ENCODE results near the gene SPOCK2. TPM values are rescaled to one million over a fixed set of nuclear protein-coding genes. Genes with fewer than 3 reads are reported as not detected.

SPOCK2 gene
- total RNA-seq, 1 experiment from 2014 or later: 1.8 TPM

DNA sequence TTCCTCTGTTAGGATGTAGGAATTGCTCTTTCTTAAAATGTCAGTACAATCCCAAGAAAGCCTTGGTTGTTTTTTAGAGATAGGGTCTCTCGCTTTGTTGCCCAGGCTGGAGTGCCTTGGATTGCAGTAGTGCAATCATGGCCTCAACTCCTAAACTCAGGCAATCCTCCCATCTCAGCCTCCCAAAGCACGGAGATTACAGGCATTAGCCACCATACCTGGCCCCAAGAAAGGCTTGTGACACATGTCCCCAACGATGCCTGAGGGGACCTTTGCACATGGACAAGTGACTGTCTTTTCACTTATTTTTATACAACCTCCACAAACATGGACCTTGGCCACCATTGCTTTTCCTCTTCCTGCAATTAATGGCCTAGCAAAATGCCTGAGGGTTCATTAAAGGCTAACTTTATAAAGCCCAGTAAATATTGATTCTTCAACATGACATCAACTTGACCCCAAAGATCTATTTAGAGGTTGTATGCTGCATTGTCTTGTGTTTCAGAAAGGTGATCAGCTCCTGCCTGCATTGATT lies 10.0 kb upstream of the SPOCK2 start:
- Mint-ChIP-seq H3K27ac (no peak overlapping the region), H3K4me1 (peaks cover 0 to 5% of the 10 kb centered on the region in 2 experiments; a peak in 1 of 4 replicates), H3K36me3 (ENCODE audit: insufficient read depth in 1 of 3, low read depth in 3 of 3) (peaks cover 0 to 25% (median 16%) of the 10 kb centered on the region in 3 experiments; a peak in 5 of 7 replicates), H3K9me3 (no peaks in the 10 kb centered on the region), H3K4me3 (no peak overlapping the region), H3K27me3 (ENCODE audit: low read depth) (no peaks in the 10 kb centered on the region)
- no peaks in the 10 kb centered on the region for H3K9me3 ChIP-seq (ENCODE audit: control insufficient read depth, low read depth, low read length)
- no peak overlapping the region for H4K5ac ChIP-seq (ENCODE audit: insufficient read length, low read depth, low read length)
- H2AFZ ChIP-seq (ENCODE audit: low read length): no peak overlapping the region
- no peak overlapping the region for H3K27ac ChIP-seq (ENCODE audit: insufficient read length, low read depth, low read length)
- H3K23me2 ChIP-seq (ENCODE audit: insufficient read length, low read depth, low read length, poor library complexity, severe bottlenecking): no peaks in the 10 kb centered on the region
- no peaks in the 10 kb centered on the region for H3K79me1 ChIP-seq (ENCODE audit: insufficient read depth, low read depth, low read length, poor library complexity, severe bottlenecking)
- no peak overlapping the region for H3K23ac ChIP-seq (ENCODE audit: insufficient read length, low read depth, low read length)
- H3K56ac ChIP-seq (ENCODE audit: insufficient read length, low read depth, low read length): no peak overlapping the region
- no peak overlapping the region for H4K91ac ChIP-seq (ENCODE audit: insufficient read length, low read depth, low read length)
- no peak overlapping the region for H3K4me2 ChIP-seq (ENCODE audit: insufficient read depth, insufficient read length, low read length)
- H2BK5ac ChIP-seq (ENCODE audit: insufficient read length, low read length): no peak overlapping the region
- no peak overlapping the region for H3K4ac ChIP-seq (ENCODE audit: low read depth, low read length)
- no peak overlapping the region for H3K18ac ChIP-seq (ENCODE audit: insufficient read length, low read depth, low read length)
- no peak overlapping the region for H3K14ac ChIP-seq (ENCODE audit: insufficient read depth, low read length)
- TF ChIP-seq, protein P1, sequence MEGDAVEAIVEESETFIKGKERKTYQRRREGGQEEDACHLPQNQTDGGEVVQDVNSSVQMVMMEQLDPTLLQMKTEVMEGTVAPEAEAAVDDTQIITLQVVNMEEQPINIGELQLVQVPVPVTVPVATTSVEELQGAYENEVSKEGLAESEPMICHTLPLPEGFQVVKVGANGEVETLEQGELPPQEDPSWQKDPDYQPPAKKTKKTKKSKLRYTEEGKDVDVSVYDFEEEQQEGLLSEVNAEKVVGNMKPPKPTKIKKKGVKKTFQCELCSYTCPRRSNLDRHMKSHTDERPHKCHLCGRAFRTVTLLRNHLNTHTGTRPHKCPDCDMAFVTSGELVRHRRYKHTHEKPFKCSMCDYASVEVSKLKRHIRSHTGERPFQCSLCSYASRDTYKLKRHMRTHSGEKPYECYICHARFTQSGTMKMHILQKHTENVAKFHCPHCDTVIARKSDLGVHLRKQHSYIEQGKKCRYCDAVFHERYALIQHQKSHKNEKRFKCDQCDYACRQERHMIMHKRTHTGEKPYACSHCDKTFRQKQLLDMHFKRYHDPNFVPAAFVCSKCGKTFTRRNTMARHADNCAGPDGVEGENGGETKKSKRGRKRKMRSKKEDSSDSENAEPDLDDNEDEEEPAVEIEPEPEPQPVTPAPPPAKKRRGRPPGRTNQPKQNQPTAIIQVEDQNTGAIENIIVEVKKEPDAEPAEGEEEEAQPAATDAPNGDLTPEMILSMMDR (conservative IDR thresholded peaks at IDR 0.05): no peak
- H4K8ac ChIP-seq (replicated peaks; ENCODE audit: insufficient read length, low read depth, low read length): no peak overlapping the region
- no peak overlapping the region for H2BK120ac ChIP-seq (ENCODE audit: low read depth, low read length, poor library complexity, severe bottlenecking)
- H2BK20ac ChIP-seq (ENCODE audit: low read depth, low read length, poor library complexity, severe bottlenecking): no peak overlapping the region
- H2AK5ac ChIP-seq (ENCODE audit: insufficient read length, low read length): no peak overlapping the region
- no CpG with 5 or more reads among the region's 3 CpGs for WGBS (ENCODE audit: extremely low coverage, insufficient read length, low lambda C conversion rate)
- no peak for DNase-seq
- H4K20me1 ChIP-seq (ENCODE audit: control insufficient read depth, insufficient read depth, insufficient read length): no peaks in the 10 kb centered on the region
- no peak overlapping the region for H3K9ac ChIP-seq (ENCODE audit: extremely low read depth, insufficient read length, low read length)
- no peaks in the 10 kb centered on the region for H3K27me3 ChIP-seq (ENCODE audit: insufficient read depth, low read length)
- H3T11ph ChIP-seq (ENCODE audit: low read length): no peak overlapping the region
- no peak overlapping the region for H2BK12ac ChIP-seq (ENCODE audit: insufficient read length, low read depth, low read length)
- no peaks in the 10 kb centered on the region for H3K4me1 ChIP-seq (ENCODE audit: insufficient read depth, low read length)
- no peaks in the 10 kb centered on the region for H3K79me2 ChIP-seq (ENCODE audit: insufficient read depth, low read length)
- H2BK15ac ChIP-seq (ENCODE audit: low read depth, low read length): no peak overlapping the region
